ENCODE results near the gene MYL6. TPM values are rescaled to one million over a fixed set of nuclear protein-coding genes. Genes with fewer than 3 reads are reported as not detected.

The MYL6 gene
- total and polyA plus RNA-seq, 7 donors = 216 to 711 (median 384) TPM

DNA sequence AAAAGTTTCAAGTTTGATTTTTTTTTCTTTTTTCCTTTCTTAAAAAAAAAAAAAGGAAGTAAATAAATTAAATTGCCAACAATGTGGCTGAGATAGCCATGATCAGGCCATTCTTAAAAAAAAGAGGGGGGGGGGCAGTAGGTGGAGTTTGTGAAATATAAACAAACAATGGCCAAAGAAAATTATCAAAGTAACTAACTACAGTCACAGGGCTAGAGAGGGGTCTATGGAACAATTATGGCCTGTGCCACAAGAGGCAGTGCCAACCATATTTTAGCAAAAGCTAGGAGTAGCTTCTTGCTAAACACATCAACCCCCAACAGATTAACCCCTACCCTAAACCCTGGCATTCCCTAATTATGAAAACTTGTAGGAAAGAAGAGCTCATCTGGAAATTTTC, 47.3 kb downstream of the MYL6 start:
- Histone ChIP-seq H3K4me3 (no peak overlapping the region), H3K4me1 (no peaks in the 10 kb centered on the region), H3K27ac (no peak overlapping the region), H3K9me3 (no peaks in the 10 kb centered on the region), H3K27me3 (ENCODE audit: insufficient read depth in 3 of 3, low read length in 2 of 3) (no peaks in the 10 kb centered on the region), H3K36me3 (ENCODE audit: insufficient read depth in 1 of 2, low read depth in 1 of 2) (peaks cover 21 to 65% of the 10 kb centered on the region in 2 donors)
- TF ChIP-seq, protein P1, sequence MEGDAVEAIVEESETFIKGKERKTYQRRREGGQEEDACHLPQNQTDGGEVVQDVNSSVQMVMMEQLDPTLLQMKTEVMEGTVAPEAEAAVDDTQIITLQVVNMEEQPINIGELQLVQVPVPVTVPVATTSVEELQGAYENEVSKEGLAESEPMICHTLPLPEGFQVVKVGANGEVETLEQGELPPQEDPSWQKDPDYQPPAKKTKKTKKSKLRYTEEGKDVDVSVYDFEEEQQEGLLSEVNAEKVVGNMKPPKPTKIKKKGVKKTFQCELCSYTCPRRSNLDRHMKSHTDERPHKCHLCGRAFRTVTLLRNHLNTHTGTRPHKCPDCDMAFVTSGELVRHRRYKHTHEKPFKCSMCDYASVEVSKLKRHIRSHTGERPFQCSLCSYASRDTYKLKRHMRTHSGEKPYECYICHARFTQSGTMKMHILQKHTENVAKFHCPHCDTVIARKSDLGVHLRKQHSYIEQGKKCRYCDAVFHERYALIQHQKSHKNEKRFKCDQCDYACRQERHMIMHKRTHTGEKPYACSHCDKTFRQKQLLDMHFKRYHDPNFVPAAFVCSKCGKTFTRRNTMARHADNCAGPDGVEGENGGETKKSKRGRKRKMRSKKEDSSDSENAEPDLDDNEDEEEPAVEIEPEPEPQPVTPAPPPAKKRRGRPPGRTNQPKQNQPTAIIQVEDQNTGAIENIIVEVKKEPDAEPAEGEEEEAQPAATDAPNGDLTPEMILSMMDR (IDR thresholded peaks at IDR 0.05) = no peak
- no peak for DNase-seq
- ATAC-seq = no peak
- intact Hi-C loops (cut with DNase I) = loop anchor here in 1 of 2 donors (5.0 kb wide), 1 partner anchor 257 kb away; no protein-coding TSS in a partner anchor

DNA sequence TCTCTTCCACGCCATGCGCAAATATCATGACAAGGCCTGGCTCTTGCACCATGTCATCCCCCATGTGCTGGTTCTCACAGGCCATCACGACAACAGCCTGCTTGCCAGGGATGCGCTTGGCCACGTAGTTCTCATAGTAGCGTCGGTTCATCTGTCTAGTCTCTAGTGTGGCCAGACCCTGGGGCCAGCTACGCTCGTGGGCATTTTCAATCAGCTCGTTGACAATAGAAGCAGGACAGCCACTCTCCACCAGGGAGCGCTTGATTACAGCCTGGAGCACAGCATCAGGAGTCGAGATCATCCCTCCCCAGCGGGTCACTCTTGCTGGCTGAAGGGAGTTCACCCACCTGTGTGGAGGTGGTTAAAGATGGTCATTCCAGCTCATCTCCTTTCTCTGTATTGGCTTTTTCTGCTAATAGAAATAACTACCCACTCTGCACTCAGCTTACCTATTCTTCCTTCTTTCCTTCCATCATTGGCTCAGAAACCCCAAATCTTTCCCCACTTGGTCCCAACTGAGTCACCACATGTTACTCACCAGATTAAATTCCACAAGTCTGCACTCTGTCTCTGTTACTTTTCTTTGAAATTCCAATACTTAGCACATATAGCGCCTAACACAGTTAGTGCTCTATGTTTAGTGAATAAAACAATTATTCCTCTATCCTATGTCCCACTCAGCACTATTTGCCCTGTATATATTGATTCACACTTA, 48.5 kb downstream of the MYL6 start:
- TF ChIP-seq, protein P1 (IDR thresholded peaks at IDR 0.05) = peak; percentile 57
- Histone ChIP-seq H3K4me3 (no peak overlapping the region), H3K9me3 (no peaks in the 10 kb centered on the region), H3K4me1 (no peaks in the 10 kb centered on the region), H3K27ac (no peak overlapping the region), H3K27me3 (ENCODE audit: insufficient read depth in 3 of 3, low read length in 2 of 3) (no peaks in the 10 kb centered on the region), H3K36me3 (ENCODE audit: insufficient read depth in 1 of 2, low read depth in 1 of 2) (peaks cover 21 to 77% of the 10 kb centered on the region in 2 donors)
- ATAC-seq = peak; percentile 65 to 83 (median 72)
- intact Hi-C loops (cut with DNase I) = loop anchor here in 1 of 2 donors (5.0 kb wide), 1 partner anchor 256 kb away; no protein-coding TSS in a partner anchor
- peak; percentile 43 to 71 for DNase-seq
- WGBS, 3 donors = 51 to 63% (median 52%) methylated on average over 14 of the region's 14 CpGs

DNA sequence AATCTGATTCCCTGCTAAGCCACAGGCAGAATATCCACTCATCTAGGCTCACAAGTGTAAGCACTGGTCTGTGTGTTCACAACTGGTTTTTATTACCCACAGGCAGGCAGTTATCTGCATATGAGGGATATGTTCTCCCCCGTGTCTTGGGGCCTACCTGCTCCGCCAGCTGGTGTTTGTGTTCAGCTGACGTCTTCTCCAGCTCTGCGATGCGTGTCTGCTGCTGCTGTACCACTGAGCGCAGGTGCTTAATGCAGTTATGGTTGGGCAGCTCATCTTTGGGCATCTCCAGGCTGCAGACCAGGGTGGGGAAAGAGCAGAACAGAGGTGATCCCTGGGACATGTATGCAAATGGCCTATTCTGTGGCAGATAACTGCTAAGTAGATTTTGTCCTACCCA, 49.8 kb downstream of the MYL6 start:
- H3K9me3 ChIP-seq = no peaks in the 10 kb centered on the region
- intact Hi-C loops (cut with DNase I) = loop anchor here in 1 of 2 donors (5.0 kb wide), 1 partner anchor 254 kb away; no protein-coding TSS in a partner anchor
- no peak overlapping the region for H3K4me3 ChIP-seq
- peaks cover 23 to 91% of the 10 kb centered on the region in 2 donors for H3K36me3 ChIP-seq (ENCODE audit: insufficient read depth in 1 of 2, low read depth in 1 of 2)
- ATAC-seq (no peak), DNase-seq (no peak)
- no peak overlapping the region for H3K27ac ChIP-seq
- no peaks in the 10 kb centered on the region for H3K27me3 ChIP-seq (ENCODE audit: insufficient read depth in 3 of 3, low read length in 2 of 3)
- TF ChIP-seq, protein P1 (IDR thresholded peaks at IDR 0.05) = no peak
- 85 to 89% (median 87%) methylated on average over 6 of the region's 6 CpGs for WGBS, 3 donors
- H3K4me1 ChIP-seq = no peaks in the 10 kb centered on the region

Other genes with a start within 250 kb of the MYL6 start
- gene PYM1, start 230.5 kb upstream of the MYL6 start, total RNA-seq = 10 to 100 TPM; 14.6 to 20.6 (median 18.0) TPM
- gene PYM1, start 230.5 kb upstream of the MYL6 start, polyA plus RNA-seq = 10 to 100 TPM; 19.0 to 39.8 (median 26.1) TPM
- 1 to 10 TPM; 4.3 to 5.4 (median 4.9) TPM for gene DGKA, start 227.2 kb upstream of the MYL6 start, total RNA-seq
- gene DGKA, start 227.2 kb upstream of the MYL6 start, polyA plus RNA-seq = 1 to 10 TPM; 2.0 to 2.6 (median 2.0) TPM
- under 1 TPM in 1 of 4 donors, not detected in 3; 0.37 TPM for gene PMEL, start 192.3 kb upstream of the MYL6 start, total RNA-seq
- gene PMEL, start 192.3 kb upstream of the MYL6 start, polyA plus RNA-seq = under 1 TPM; 0.14 to 0.23 (median 0.20) TPM
- 10 to 100 TPM in 1 of 4 donors, 1 to 10 TPM in 3; 6.3 to 12.0 (median 7.9) TPM for gene CDK2, start 191.5 kb upstream of the MYL6 start, total RNA-seq
- gene CDK2, start 191.5 kb upstream of the MYL6 start, polyA plus RNA-seq = 10 to 100 TPM in 2 of 3 donors, 1 to 10 TPM in 1; 5.1 to 13.9 (median 10.2) TPM
- gene RAB5B, start 184.3 kb upstream of the MYL6 start, total RNA-seq = 100 to 1,000 TPM in 2 of 4 donors, 10 to 100 TPM in 2; 92.8 to 107 (median 103) TPM
- gene RAB5B, start 184.3 kb upstream of the MYL6 start, polyA plus RNA-seq = 10 to 100 TPM; 36.8 to 83.6 (median 52.1) TPM
- 10 to 100 TPM; 12.1 to 24.6 (median 15.6) TPM for gene SUOX, start 161.1 kb upstream of the MYL6 start, total RNA-seq
- 10 to 100 TPM; 13.8 to 25.5 (median 15.5) TPM for gene SUOX, start 161.1 kb upstream of the MYL6 start, polyA plus RNA-seq
- 1 to 10 TPM; 5.9 to 8.2 (median 8.1) TPM for gene IKZF4, start 137.3 kb upstream of the MYL6 start, total RNA-seq
- gene IKZF4, start 137.3 kb upstream of the MYL6 start, polyA plus RNA-seq = 1 to 10 TPM; 1.6 to 5.2 (median 2.3) TPM
- 10 to 100 TPM; 16.6 to 49.8 (median 23.6) TPM for gene RPS26, start 116.4 kb upstream of the MYL6 start, total RNA-seq
- gene RPS26, start 116.4 kb upstream of the MYL6 start, polyA plus RNA-seq = 1,000 to 10,000 TPM in 1 of 3 donors, 100 to 1,000 TPM in 2; 712 to 1,360 (median 853) TPM
- gene ERBB3, start 78.2 kb upstream of the MYL6 start, total RNA-seq = 1 to 10 TPM in 2 of 4 donors, under 1 TPM in 2; 0.71 to 3.9 (median 1.3) TPM
- under 1 TPM; 0.13 to 0.26 (median 0.26) TPM for gene ERBB3, start 78.2 kb upstream of the MYL6 start, polyA plus RNA-seq
- 100 to 1,000 TPM in 3 of 4 donors, 10 to 100 TPM in 1; 75.3 to 138 (median 112) TPM for gene PA2G4, start 53.8 kb upstream of the MYL6 start, total RNA-seq
- gene PA2G4, start 53.8 kb upstream of the MYL6 start, polyA plus RNA-seq = 100 to 1,000 TPM; 115 to 258 (median 157) TPM
- gene RPL41, start 41.7 kb upstream of the MYL6 start, total RNA-seq = 1,000 to 10,000 TPM; 2,052 to 2,475 (median 2,223) TPM
- 1,000 to 10,000 TPM; 3,632 to 4,096 (median 3,726) TPM for gene RPL41, start 41.7 kb upstream of the MYL6 start, polyA plus RNA-seq
- 10 to 100 TPM in 1 of 4 donors, 1 to 10 TPM in 3; 5.0 to 10.3 (median 6.6) TPM for gene ZC3H10, start 40.1 kb upstream of the MYL6 start, total RNA-seq
- 1 to 10 TPM; 3.5 to 7.8 (median 4.5) TPM for gene ZC3H10, start 40.1 kb upstream of the MYL6 start, polyA plus RNA-seq
- 10 to 100 TPM; 36.7 to 57.4 (median 44.4) TPM for gene ESYT1, start 30.1 kb upstream of the MYL6 start, total RNA-seq
- 10 to 100 TPM; 20.2 to 40.6 (median 21.0) TPM for gene ESYT1, start 30.1 kb upstream of the MYL6 start, polyA plus RNA-seq
- gene MYL6B, start 5.8 kb upstream of the MYL6 start, total RNA-seq = 1,000 to 10,000 TPM in 1 of 4 donors, 100 to 1,000 TPM in 3; 113 to 2,222 (median 606) TPM
- gene MYL6B, start 5.8 kb upstream of the MYL6 start, polyA plus RNA-seq = 100 to 1,000 TPM; 151 to 786 (median 413) TPM
- 10 to 100 TPM; 49.8 to 78.7 (median 69.7) TPM for gene SMARCC2, start 31.1 kb downstream of the MYL6 start, total RNA-seq
- gene SMARCC2, start 31.1 kb downstream of the MYL6 start, polyA plus RNA-seq = 10 to 100 TPM; 16.5 to 46.1 (median 26.5) TPM
- 10 to 100 TPM; 22.4 to 41.7 (median 34.8) TPM for gene RNF41, start 63.6 kb downstream of the MYL6 start, total RNA-seq
- 10 to 100 TPM; 21.9 to 54.9 (median 22.9) TPM for gene RNF41, start 63.6 kb downstream of the MYL6 start, polyA plus RNA-seq
- gene NABP2, start 66.0 kb downstream of the MYL6 start, total RNA-seq = 10 to 100 TPM; 27.2 to 32.1 (median 29.8) TPM
- 10 to 100 TPM; 27.1 to 65.7 (median 31.0) TPM for gene NABP2, start 66.0 kb downstream of the MYL6 start, polyA plus RNA-seq
- gene SLC39A5, start 71.7 kb downstream of the MYL6 start, total RNA-seq = not detected
- under 1 TPM in 2 of 3 donors, not detected in 1; 0.16 to 0.23 TPM for gene SLC39A5, start 71.7 kb downstream of the MYL6 start, polyA plus RNA-seq
- gene ANKRD52, start 100.0 kb downstream of the MYL6 start, total RNA-seq = 10 to 100 TPM; 14.2 to 37.5 (median 21.5) TPM
- 10 to 100 TPM in 1 of 3 donors, 1 to 10 TPM in 2; 5.7 to 33.6 (median 6.5) TPM for gene ANKRD52, start 100.0 kb downstream of the MYL6 start, polyA plus RNA-seq
- gene COQ10A, start 108.6 kb downstream of the MYL6 start, total RNA-seq = 10 to 100 TPM; 24.3 to 86.6 (median 54.7) TPM
- gene COQ10A, start 108.6 kb downstream of the MYL6 start, polyA plus RNA-seq = 100 to 1,000 TPM in 1 of 3 donors, 10 to 100 TPM in 2; 16.2 to 105 (median 63.5) TPM
- 100 to 1,000 TPM; 317 to 601 (median 394) TPM for gene CS, start 142.0 kb downstream of the MYL6 start, total RNA-seq
- 100 to 1,000 TPM; 194 to 269 (median 216) TPM for gene CS, start 142.0 kb downstream of the MYL6 start, polyA plus RNA-seq
- gene CNPY2, start 157.6 kb downstream of the MYL6 start, total RNA-seq = 10 to 100 TPM; 32.8 to 40.2 (median 33.8) TPM
- 10 to 100 TPM; 45.4 to 73.5 (median 65.0) TPM for gene CNPY2, start 157.6 kb downstream of the MYL6 start, polyA plus RNA-seq
- 10 to 100 TPM; 22.1 to 37.5 (median 28.7) TPM for gene PAN2, start 175.6 kb downstream of the MYL6 start, total RNA-seq
- gene PAN2, start 175.6 kb downstream of the MYL6 start, polyA plus RNA-seq = 10 to 100 TPM; 17.3 to 28.7 (median 17.4) TPM
- under 1 TPM in 1 of 4 donors, not detected in 3; 0.32 TPM for gene IL23A, start 180.5 kb downstream of the MYL6 start, total RNA-seq
- gene IL23A, start 180.5 kb downstream of the MYL6 start, polyA plus RNA-seq = under 1 TPM in 2 of 3 donors, not detected in 1; 0.57 to 0.68 TPM
- gene STAT2, start 201.7 kb downstream of the MYL6 start, total RNA-seq = 10 to 100 TPM; 25.9 to 34.6 (median 30.9) TPM
- 10 to 100 TPM; 15.0 to 31.7 (median 15.2) TPM for gene STAT2, start 201.7 kb downstream of the MYL6 start, polyA plus RNA-seq
- not detected for gene APOF, start 204.5 kb downstream of the MYL6 start, total RNA-seq
- gene APOF, start 204.5 kb downstream of the MYL6 start, polyA plus RNA-seq = not detected

Measured in psoas muscle (tissue), 8 donors.